ENCODE measurements around the gene POLR2I. TPM values are rescaled to one million over a fixed set of nuclear protein-coding genes. Genes with fewer than 3 reads are reported as not detected.

POLR2I gene
- total RNA-seq, 1 donor from 2014 or later, result 92.4 TPM

GRCh38 chr19:36120092-36120983 lies 5.7 kb upstream of the POLR2I start:
- Mint-ChIP-seq H3K9me3 (no peaks in the 10 kb centered on the region), H3K27me3 (ENCODE audit: insufficient read depth) (no peaks in the 10 kb centered on the region), H3K4me3 (no peak overlapping the region), H3K4me1 (ENCODE audit: low read depth) (peaks cover 26% of the 10 kb centered on the region), H3K36me3 (ENCODE audit: low read depth) (peaks cover 30% of the 10 kb centered on the region), H3K27ac (peak overlapping the region; percentile 64)
- intact Hi-C loops (cut with micrococcal nuclease), result loop anchor here (10.0 kb wide), 1 partner anchor 1386 kb away; the partner anchor contains the start of gene ZNF181
- no peak for DNase-seq (ENCODE audit: low spot score)

GRCh38 chr19:36116344-36116637 lies 1.6 kb upstream of the POLR2I start:
- peak overlapping the region; percentile 98 for H3K4me3 Mint-ChIP-seq

GRCh38 chr19:36115453-36116343 lies 1.0 kb upstream of the POLR2I start, which contains the start of gene TBCB:
TBCB (plus strand) TSS chr19:36115468; CDS start chr19:36115561, 93 bp downstream.
- Mint-ChIP-seq H3K4me1 (ENCODE audit: low read depth) (peaks cover 43% of the 10 kb centered on the region), H3K9me3 (no peaks in the 10 kb centered on the region), H3K36me3 (ENCODE audit: low read depth) (peaks cover 33% of the 10 kb centered on the region), H3K27me3 (ENCODE audit: insufficient read depth) (peaks cover 1% of the 10 kb centered on the region), H3K27ac (peak within 1 kb of the TSS; percentile 92), H3K4me3 (peak within 1 kb of the TSS; percentile 98)
- peak; percentile 77 for DNase-seq (ENCODE audit: low spot score)
- intact Hi-C loops (cut with micrococcal nuclease), result loop anchor here (1.0 to 10.0 kb wide), 11 partner anchors 13 to 1349 kb away; partner anchors contain the start of genes ALKBH6, COX6B1, ETV2 and THAP8

More at GRCh38 chr19:36116344-36116637, 1.6 kb upstream of the POLR2I start:
- H3K27me3 Mint-ChIP-seq (ENCODE audit: insufficient read depth), result peaks cover 1% of the 10 kb centered on the region
- H3K4me1 Mint-ChIP-seq (ENCODE audit: low read depth), result peaks cover 43% of the 10 kb centered on the region
- H3K36me3 Mint-ChIP-seq (ENCODE audit: low read depth), result peaks cover 33% of the 10 kb centered on the region
- H3K9me3 Mint-ChIP-seq, result no peaks in the 10 kb centered on the region
- intact Hi-C loops (cut with micrococcal nuclease), result loop anchor here (10.0 kb wide), 3 partner anchors 471 to 1349 kb away; partner anchors contain the start of genes COX6B1, ETV2, ZNF569 and ZNF570
- no peak for DNase-seq (ENCODE audit: low spot score)
- peak overlapping the region; percentile 92 for H3K27ac Mint-ChIP-seq

GRCh38 chr19:36113894-36114720 lies 568 bp downstream of the POLR2I start:
- peak; percentile 6 for DNase-seq (ENCODE audit: low spot score)
- intact Hi-C loops (cut with micrococcal nuclease), result loop anchor here (1.0 to 10.0 kb wide), 6 partner anchors 215 to 1351 kb away; partner anchors contain the start of genes COX6B1, ETV2, LIN37 and ZNF569
- H3K4me3 Mint-ChIP-seq, result peak overlapping the region; percentile 98
- peak overlapping the region; percentile 92 for H3K27ac Mint-ChIP-seq
- H3K9me3 Mint-ChIP-seq, result no peaks in the 10 kb centered on the region
- peaks cover 36% of the 10 kb centered on the region for H3K4me1 Mint-ChIP-seq (ENCODE audit: low read depth)
- peaks cover 23% of the 10 kb centered on the region for H3K36me3 Mint-ChIP-seq (ENCODE audit: low read depth)
- H3K27me3 Mint-ChIP-seq (ENCODE audit: insufficient read depth), result peaks cover 1% of the 10 kb centered on the region

GRCh38 chr19:36113425-36113824 lies 1.2 kb downstream of the POLR2I start:
- Mint-ChIP-seq H3K4me1 (ENCODE audit: low read depth) (peaks cover 36% of the 10 kb centered on the region), H3K27ac (peak overlapping the region; percentile 75), H3K27me3 (ENCODE audit: insufficient read depth) (peaks cover 1% of the 10 kb centered on the region), H3K9me3 (no peaks in the 10 kb centered on the region), H3K4me3 (peak overlapping the region; percentile 98), H3K36me3 (ENCODE audit: low read depth) (peaks cover 23% of the 10 kb centered on the region)
- no peak for DNase-seq (ENCODE audit: low spot score)
- intact Hi-C loops (cut with micrococcal nuclease), result loop anchor here (10.0 kb wide), 3 partner anchors 469 to 1351 kb away; partner anchors contain the start of genes COX6B1, ETV2, ZNF569 and ZNF570

GRCh38 chr19:36112678-36113077 lies 2.0 kb downstream of the POLR2I start:
- peak overlapping the region; percentile 38 for H3K27ac Mint-ChIP-seq
- peaks cover 30% of the 10 kb centered on the region for H3K4me1 Mint-ChIP-seq (ENCODE audit: low read depth)
- no peak for DNase-seq (ENCODE audit: low spot score)
- peaks cover 20% of the 10 kb centered on the region for H3K36me3 Mint-ChIP-seq (ENCODE audit: low read depth)
- H3K4me3 Mint-ChIP-seq, result peak overlapping the region; percentile 98
- no peaks in the 10 kb centered on the region for H3K9me3 Mint-ChIP-seq
- intact Hi-C loops (cut with micrococcal nuclease), result loop anchor here (10.0 kb wide), 3 partner anchors 468 to 1352 kb away; partner anchors contain the start of genes COX6B1, ETV2, ZNF569 and ZNF570
- peaks cover 1% of the 10 kb centered on the region for H3K27me3 Mint-ChIP-seq (ENCODE audit: insufficient read depth)

- intact Hi-C loops (cut with micrococcal nuclease), result loop anchor here (10.0 kb wide), 3 partner anchors 466 to 1354 kb away; partner anchors contain the start of genes COX6B1, ETV2, ZNF569 and ZNF570
- Mint-ChIP-seq H3K36me3 (ENCODE audit: low read depth) (peaks cover 13% of the 10 kb centered on the region), H3K4me1 (ENCODE audit: low read depth) (peaks cover 19% of the 10 kb centered on the region), H3K27ac (no peak overlapping the region), H3K9me3 (no peaks in the 10 kb centered on the region), H3K4me3 (peak overlapping the region; percentile 56), H3K27me3 (ENCODE audit: insufficient read depth) (peaks cover 1% of the 10 kb centered on the region)
- DNase-seq (ENCODE audit: low spot score), result no peak
Measured at GRCh38 chr19:36111200-36111539, 3.5 kb downstream of the POLR2I start.

- H3K27ac Mint-ChIP-seq, result no peak within 1 kb of the TSS
- peak within 1 kb of the TSS; percentile 56 for H3K4me3 Mint-ChIP-seq
- peaks cover 1% of the 10 kb centered on the region for H3K27me3 Mint-ChIP-seq (ENCODE audit: insufficient read depth)
- DNase-seq (ENCODE audit: low spot score), result no peak
- intact Hi-C loops (cut with micrococcal nuclease), result loop anchor here (10.0 kb wide), 3 partner anchors 466 to 1354 kb away; partner anchors contain the start of genes COX6B1, ETV2, ZNF569 and ZNF570
- H3K36me3 Mint-ChIP-seq (ENCODE audit: low read depth), result peaks cover 12% of the 10 kb centered on the region
- no peaks in the 10 kb centered on the region for H3K9me3 Mint-ChIP-seq
- peaks cover 16% of the 10 kb centered on the region for H3K4me1 Mint-ChIP-seq (ENCODE audit: low read depth)
Measured at GRCh38 chr19:36110487-36111199, 4.0 kb downstream of the POLR2I start, which contains the start of gene OVOL3. OVOL3 (plus strand) TSS chr19:36111143; CDS start chr19:36111203, 60 bp downstream.

- no peak for DNase-seq (ENCODE audit: low spot score)
- Mint-ChIP-seq H3K36me3 (ENCODE audit: low read depth) (peaks cover 13% of the 10 kb centered on the region), H3K27me3 (ENCODE audit: insufficient read depth) (peaks cover 1% of the 10 kb centered on the region), H3K4me3 (no peak overlapping the region), H3K4me1 (ENCODE audit: low read depth) (peaks cover 10% of the 10 kb centered on the region), H3K9me3 (no peaks in the 10 kb centered on the region), H3K27ac (no peak overlapping the region)
- intact Hi-C loops (cut with micrococcal nuclease), result no loop called here
Measured at GRCh38 chr19:36108684-36109083, 6.0 kb downstream of the POLR2I start.

GRCh38 chr19:36106991-36107390 lies 7.7 kb downstream of the POLR2I start:
- Mint-ChIP-seq H3K27me3 (ENCODE audit: insufficient read depth) (no peaks in the 10 kb centered on the region), H3K4me3 (no peak overlapping the region), H3K9me3 (no peaks in the 10 kb centered on the region), H3K27ac (no peak overlapping the region), H3K4me1 (ENCODE audit: low read depth) (no peaks in the 10 kb centered on the region), H3K36me3 (ENCODE audit: low read depth) (peaks cover 10% of the 10 kb centered on the region)
- no peak for DNase-seq (ENCODE audit: low spot score)
- intact Hi-C loops (cut with micrococcal nuclease), result no loop called here

GRCh38 chr19:36106441-36106840 lies 8.2 kb downstream of the POLR2I start:
- H3K4me3 Mint-ChIP-seq, result no peak overlapping the region
- peak overlapping the region; percentile 43 for H3K27ac Mint-ChIP-seq
- no peaks in the 10 kb centered on the region for H3K9me3 Mint-ChIP-seq
- peaks cover 9% of the 10 kb centered on the region for H3K36me3 Mint-ChIP-seq (ENCODE audit: low read depth)
- H3K27me3 Mint-ChIP-seq (ENCODE audit: insufficient read depth), result no peaks in the 10 kb centered on the region
- intact Hi-C loops (cut with micrococcal nuclease), result no loop called here
- H3K4me1 Mint-ChIP-seq (ENCODE audit: low read depth), result no peaks in the 10 kb centered on the region
- DNase-seq (ENCODE audit: low spot score), result no peak

All from activated T-helper 1 cell treated with anti-CD3 and anti-CD28 coated beads, Interleukin-12 subunit alpha, Interleukin-12 subunit beta, Interleukin-2, Interleukin-4 antibody, amounts not matched to agents 30 ng/mL and 10 ng/mL and 1 ng/mL, durations not matched to agents 14 hours and 24 hours and 36 hours (primary cell).